Thyroid gland (tissue), 4 donors: Measurements from ENCODE around the gene PDAP1. TPM values are rescaled to one million over a fixed set of nuclear protein-coding genes. Genes with fewer than 3 reads are reported as not detected.
A peak's percentile ranks its signal among the peaks of the same experiment; 100 is the strongest.
"Not testable (repeated sequence)": the region's sequence is repeated elsewhere in the genome, so short reads cannot be mapped to it uniquely, and the experiment has no call there.

Experiments used
- DNase-seq, 2 donors: peaks; one replicate each; pipeline ENCODE4 v3.0.0-alpha.2; 2019
- H3K27ac ChIP-seq, 3 donors: fragments of 200-600 bp; sonication (generic); 1 replicate in 2 of 3; 2 replicates in 1 of 3; pipeline ENCODE4 v1.5.1; 2016 to 2019; ENCODE audit warnings: mild to moderate bottlenecking in 1 of 3, moderate library complexity in 1 of 3
- H3K27me3 ChIP-seq: fragments of 200-600 bp; sonication (generic); one replicate; pipeline ENCODE4 v1.5.1; 2019
- H3K36me3 ChIP-seq, 2 donors: fragments of 200-600 bp; sonication (generic); one replicate each; pipeline ENCODE4 v1.5.1; 2016 to 2019
- H3K4me1 ChIP-seq, 2 donors: fragments of 200-600 bp; sonication (generic); one replicate each; pipeline ENCODE4 v1.5.1; 2017 to 2019
- H3K4me3 ChIP-seq, 3 donors: fragments of 200-600 bp; sonication (generic); replicated peaks in 1 of 3; 1 replicate in 2 of 3; 2 replicates in 1 of 3; pipeline ENCODE4 v1.5.1; 2016; ENCODE audit warnings: mild to moderate bottlenecking in 1 of 3
- H3K9me3 ChIP-seq: fragments of 200-600 bp; sonication (generic); one replicate; pipeline ENCODE4 v1.5.1; 2017
- POLR2A ChIP-seq, 2 donors: fragments of 450-650 bp; IDR thresholded peaks; one replicate each; pipeline ENCODE4 v1.6.1; 2017; ENCODE audit warnings: antibody characterized with exemption in 2 of 2, mild to moderate bottlenecking in 2 of 2, moderate library complexity in 1 of 2
- WGBS, 2 donors: methylation state at CpG; one replicate each; pipeline ENCODE4 v1.1.5; 2017; 5-methylcytosine and 5-hydroxymethylcytosine counted together
- intact Hi-C: fragments of 100-400 bp; cut with DNase I; formaldehyde crosslinking; loops from one replicate; pipeline ENCODE4 v1.15.1; 2023
- total RNA-seq, 4 donors: library from RNA; depleted of rRNA; stranded (reverse); fragments of >200 nt; gene quantifications; one replicate each; pipeline ENCODE4 v1.2.3, GENCODE V29; 2016
- TF ChIP-seq, protein P1 (sequence below), 6 experiments: fragments of 200-600 bp in 3 of 6; fragments of 450-650 bp in 3 of 6; sonication (generic) in 3 of 6; IDR thresholded peaks; one replicate each; pipeline ENCODE4 v1.5.1; 2016 to 2019; ENCODE audit warnings: antibody characterized with exemption in 6 of 6, mild to moderate bottlenecking in 2 of 6, inconsistent platforms in 1 of 6, moderate library complexity in 1 of 6

PDAP1 gene
- total RNA-seq, 4 donors from 2014 or later, result 73.9 to 112 (median 93.2) TPM

DNA sequence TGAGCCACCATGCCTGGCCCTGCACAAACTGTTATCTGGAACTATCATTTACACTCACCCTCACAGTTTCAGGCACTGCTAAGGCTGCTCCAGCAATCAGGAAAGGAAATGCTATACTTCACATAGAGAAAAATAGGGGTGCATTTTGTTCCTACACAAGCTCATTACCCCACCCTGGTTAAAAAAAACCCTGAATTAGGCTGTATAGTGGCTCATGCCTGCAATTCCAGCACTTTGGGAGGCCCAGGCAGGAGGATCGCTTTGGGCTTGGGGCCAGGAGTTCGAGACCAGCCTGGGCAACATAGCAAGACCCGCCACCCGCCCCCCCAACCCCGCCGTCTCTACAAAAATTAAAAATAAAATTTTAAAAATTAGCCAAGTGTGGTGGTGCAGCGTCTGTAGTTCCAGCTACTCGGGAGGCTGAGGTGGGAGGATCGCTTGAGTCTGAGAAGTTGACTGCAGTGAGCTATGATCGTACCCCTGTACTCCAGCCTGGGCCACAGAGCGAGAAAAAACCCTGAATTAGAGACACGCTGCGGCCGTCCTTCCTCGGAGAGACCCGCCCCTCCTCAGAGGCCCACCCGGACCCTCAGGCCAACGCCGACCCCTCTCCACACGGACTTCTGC is 29.7 kb upstream of the PDAP1 start:
- H3K4me3 ChIP-seq, result peak overlapping the region; percentile 74 to 96 (median 84)
- TF ChIP-seq POLR2A (IDR thresholded peaks at IDR 0.05), result no peak
- TF ChIP-seq, protein P1, sequence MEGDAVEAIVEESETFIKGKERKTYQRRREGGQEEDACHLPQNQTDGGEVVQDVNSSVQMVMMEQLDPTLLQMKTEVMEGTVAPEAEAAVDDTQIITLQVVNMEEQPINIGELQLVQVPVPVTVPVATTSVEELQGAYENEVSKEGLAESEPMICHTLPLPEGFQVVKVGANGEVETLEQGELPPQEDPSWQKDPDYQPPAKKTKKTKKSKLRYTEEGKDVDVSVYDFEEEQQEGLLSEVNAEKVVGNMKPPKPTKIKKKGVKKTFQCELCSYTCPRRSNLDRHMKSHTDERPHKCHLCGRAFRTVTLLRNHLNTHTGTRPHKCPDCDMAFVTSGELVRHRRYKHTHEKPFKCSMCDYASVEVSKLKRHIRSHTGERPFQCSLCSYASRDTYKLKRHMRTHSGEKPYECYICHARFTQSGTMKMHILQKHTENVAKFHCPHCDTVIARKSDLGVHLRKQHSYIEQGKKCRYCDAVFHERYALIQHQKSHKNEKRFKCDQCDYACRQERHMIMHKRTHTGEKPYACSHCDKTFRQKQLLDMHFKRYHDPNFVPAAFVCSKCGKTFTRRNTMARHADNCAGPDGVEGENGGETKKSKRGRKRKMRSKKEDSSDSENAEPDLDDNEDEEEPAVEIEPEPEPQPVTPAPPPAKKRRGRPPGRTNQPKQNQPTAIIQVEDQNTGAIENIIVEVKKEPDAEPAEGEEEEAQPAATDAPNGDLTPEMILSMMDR (IDR thresholded peaks at IDR 0.05), result no peak
- H3K4me1 ChIP-seq, result peaks cover 15 to 16% of the 10 kb centered on the region in 2 donors
- H3K9me3 ChIP-seq, result no peaks in the 10 kb centered on the region
- no peak for DNase-seq
- WGBS, 2 donors, result 22 to 27% methylated on average over 18 to 19 of the region's 20 CpGs
- H3K27ac ChIP-seq, result peak overlapping the region; percentile 77 to 86 (median 85)
- no peaks in the 10 kb centered on the region for H3K27me3 ChIP-seq
- intact Hi-C loops, result no loop called here
- peaks cover 9 to 16% of the 10 kb centered on the region in 2 donors for H3K36me3 ChIP-seq

DNA sequence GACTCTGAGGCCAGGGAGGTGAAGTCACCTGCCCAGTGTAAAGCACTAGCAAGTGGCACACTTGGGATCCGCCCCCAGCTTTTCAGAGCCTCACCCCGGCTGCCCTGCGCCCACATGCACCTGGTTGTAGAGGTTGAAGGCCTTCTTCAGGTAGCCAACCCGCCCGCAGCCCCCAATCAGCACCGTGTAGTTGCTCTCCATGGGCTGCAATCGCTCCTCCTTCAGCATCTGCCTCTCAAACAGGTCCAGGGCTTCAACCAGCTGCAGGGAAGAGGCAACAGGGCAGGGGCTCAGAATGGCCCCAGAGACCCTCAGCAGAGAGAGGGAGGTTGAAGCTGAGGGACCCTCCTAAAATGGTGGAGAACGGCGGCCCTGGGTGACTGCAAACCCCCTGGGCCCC is 24.8 kb upstream of the PDAP1 start:
- no peak overlapping the region for H3K4me3 ChIP-seq
- 85 to 97% methylated on average over 8 to 9 of the region's 9 CpGs for WGBS, 2 donors
- TF ChIP-seq, protein P1 (IDR thresholded peaks at IDR 0.05), result no peak
- TF ChIP-seq POLR2A (IDR thresholded peaks at IDR 0.05), result no peak
- H3K27ac ChIP-seq, result no peak overlapping the region
- H3K36me3 ChIP-seq, result peaks cover 17 to 30% of the 10 kb centered on the region in 2 donors
- intact Hi-C loops, result no loop called here
- H3K4me1 ChIP-seq, result peaks cover 4 to 5% of the 10 kb centered on the region in 2 donors
- no peaks in the 10 kb centered on the region for H3K9me3 ChIP-seq
- no peaks in the 10 kb centered on the region for H3K27me3 ChIP-seq
- no peak for DNase-seq

DNA sequence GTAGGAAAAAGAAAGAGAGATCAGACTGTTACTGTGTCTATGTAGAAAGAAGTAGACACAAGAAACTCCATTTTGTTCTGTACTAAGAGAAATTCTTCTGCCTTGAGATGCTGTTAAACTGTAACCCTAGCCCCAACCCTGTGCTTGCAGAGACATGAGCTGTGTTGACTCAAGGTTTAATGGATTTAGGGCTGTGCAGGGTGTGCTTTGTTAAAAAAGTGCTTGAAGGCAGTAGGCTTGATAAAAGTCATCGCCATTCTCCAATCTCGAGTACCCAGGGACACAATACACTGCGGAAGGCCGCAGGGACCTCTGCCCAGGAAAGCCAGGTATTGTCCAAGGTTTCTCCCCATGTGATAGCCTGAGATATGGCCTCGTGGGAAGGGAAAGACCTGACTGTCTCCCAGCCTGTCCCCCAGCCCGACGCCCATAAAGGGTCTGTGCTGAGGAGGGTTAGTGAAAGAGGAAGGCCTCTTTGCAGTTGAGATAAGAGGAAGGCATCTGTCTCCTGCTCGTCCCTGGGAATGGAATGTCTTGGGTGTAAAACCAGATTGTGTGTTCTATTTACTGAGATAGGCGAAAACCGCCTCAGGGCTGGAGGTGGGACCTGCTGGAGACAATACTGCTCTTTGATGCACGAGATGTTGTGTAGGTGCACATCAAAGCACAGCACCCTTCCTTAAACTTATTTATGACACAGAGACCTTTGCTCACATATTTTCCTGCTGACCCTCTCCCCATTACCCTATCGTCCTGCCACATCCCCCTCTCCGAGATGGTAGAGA is 23.6 kb upstream of the PDAP1 start:
- DNase-seq, H3K27ac ChIP-seq, H3K9me3 ChIP-seq, H3K27me3 ChIP-seq, intact Hi-C loops, H3K4me3 ChIP-seq, H3K4me1 ChIP-seq: not testable (repeated sequence)
- H3K36me3 ChIP-seq, result peaks cover 17 to 30% of the 10 kb centered on the region in 2 donors
- WGBS, 2 donors, result 83 to 86% methylated on average over 13 of the region's 13 CpGs

DNA sequence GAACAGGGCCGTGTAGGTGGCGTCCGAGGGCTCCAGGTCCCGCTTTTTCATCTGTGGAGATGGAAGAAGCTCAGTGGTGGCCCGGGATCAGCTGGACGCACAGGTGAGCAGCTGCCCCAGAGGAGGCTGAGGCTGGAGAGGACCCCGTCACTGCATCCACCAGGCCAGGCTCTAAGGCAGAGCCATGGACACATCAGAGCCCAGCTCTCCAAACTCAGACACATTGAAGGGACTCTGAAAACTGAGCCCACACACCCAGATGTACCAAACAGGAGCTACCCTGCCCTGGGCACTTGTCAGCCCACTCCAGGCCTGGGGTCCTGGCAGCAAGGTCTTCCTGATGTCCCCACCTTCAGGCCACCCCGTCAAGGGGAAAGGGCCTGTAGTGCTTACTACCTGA is 21.4 kb upstream of the PDAP1 start:
- no peak for DNase-seq
- H3K36me3 ChIP-seq, result peaks cover 18 to 31% of the 10 kb centered on the region in 2 donors
- TF ChIP-seq, protein P1 (IDR thresholded peaks at IDR 0.05), result no peak
- no peak for TF ChIP-seq POLR2A (IDR thresholded peaks at IDR 0.05)
- H3K27ac ChIP-seq, result no peak overlapping the region
- H3K9me3 ChIP-seq, result no peaks in the 10 kb centered on the region
- no peaks in the 10 kb centered on the region for H3K27me3 ChIP-seq
- WGBS, 2 donors, result 91 to 96% methylated on average over 5 to 7 of the region's 8 CpGs
- H3K4me1 ChIP-seq, result no peaks in the 10 kb centered on the region
- intact Hi-C loops, result no loop called here
- no peak overlapping the region for H3K4me3 ChIP-seq

DNA sequence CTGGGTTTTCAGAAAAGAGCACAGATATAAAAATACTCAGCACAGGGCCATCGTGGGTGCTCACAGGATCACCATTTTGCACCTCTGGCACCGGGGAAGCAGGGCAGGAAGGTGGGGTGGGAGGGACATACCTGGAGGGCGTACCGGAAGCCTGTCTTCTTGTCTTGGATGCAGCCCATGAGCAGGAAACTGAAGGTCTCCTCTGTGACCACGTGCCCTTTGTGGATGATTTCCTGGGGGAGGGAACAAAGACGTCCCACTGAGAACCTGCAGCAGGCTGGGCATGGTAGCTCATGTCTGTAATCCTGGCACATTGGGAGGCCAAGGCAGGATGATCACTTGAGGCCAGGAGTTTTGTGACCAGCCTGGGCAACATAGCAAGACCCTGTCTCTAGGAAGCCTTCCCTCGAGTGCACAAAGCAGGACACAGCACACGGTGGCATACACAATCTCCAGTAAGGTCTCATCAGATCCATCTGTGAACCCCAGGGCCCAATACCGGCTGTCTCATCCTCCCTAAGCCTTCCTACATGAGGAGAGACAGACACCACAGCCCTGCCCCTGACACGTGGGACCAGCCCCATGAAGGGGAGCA is 20.7 kb upstream of the PDAP1 start:
- no peaks in the 10 kb centered on the region for H3K9me3 ChIP-seq
- H3K27me3 ChIP-seq, result no peaks in the 10 kb centered on the region
- H3K36me3 ChIP-seq, result peaks cover 18 to 33% of the 10 kb centered on the region in 2 donors
- intact Hi-C loops, result no loop called here
- no peaks in the 10 kb centered on the region for H3K4me1 ChIP-seq
- no peak overlapping the region for H3K27ac ChIP-seq
- 84 to 88% methylated on average over 7 to 10 of the region's 10 CpGs for WGBS, 2 donors
- TF ChIP-seq POLR2A (IDR thresholded peaks at IDR 0.05), result no peak
- TF ChIP-seq, protein P1 (IDR thresholded peaks at IDR 0.05), result no peak
- no peak overlapping the region for H3K4me3 ChIP-seq
- DNase-seq, result no peak
